Measurements from ENCODE around the gene TMEM63C.
A peak's percentile ranks its signal among the peaks of the same experiment; 100 is the strongest.
"Not testable (repeated sequence)": the region's sequence is repeated elsewhere in the genome, so short reads cannot be mapped to it uniquely, and the experiment has no call there.

Gene TMEM63C

DNA sequence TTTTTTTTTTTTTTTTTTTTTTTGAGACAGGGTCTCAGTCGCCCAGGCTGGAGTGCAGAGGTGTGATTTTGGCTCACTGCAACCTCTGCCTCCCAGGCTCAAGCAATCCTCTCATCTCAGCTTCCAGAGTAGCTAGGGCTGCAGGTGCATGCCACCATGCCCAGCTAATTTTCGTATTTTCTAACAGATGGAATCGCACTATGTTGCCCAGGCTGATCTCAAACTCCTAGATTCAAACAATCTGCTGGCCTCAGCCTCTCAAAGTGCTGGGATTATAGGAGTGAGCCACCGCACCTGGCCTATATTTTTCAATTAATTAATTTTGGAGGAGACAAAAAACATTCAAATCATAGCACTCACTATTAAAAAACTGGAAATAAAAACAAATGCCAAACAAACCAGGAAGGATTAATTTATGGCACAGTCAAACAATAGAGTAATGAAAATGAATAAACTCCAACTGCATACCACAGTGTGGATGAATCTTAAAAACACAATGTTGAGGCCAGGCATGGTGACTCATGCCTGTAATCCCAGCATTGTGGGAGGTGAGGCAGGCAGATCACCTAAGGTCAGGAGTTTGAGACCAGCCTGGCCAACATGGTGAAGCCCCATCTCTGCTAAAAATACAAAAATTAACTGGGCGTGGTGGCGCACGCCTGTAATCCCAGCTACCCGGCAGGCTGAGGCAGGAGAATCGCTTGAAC lies 7.5 kb upstream of the TMEM63C start:
- Mint-ChIP-seq H3K4me1 (ENCODE audit: low read depth) (peaks cover 12% of the 10 kb centered on the region), H3K9me3 (peaks cover 16% of the 10 kb centered on the region)
- H3K27me3 Mint-ChIP-seq; intact Hi-C loops (cut with micrococcal nuclease); H3K27ac Mint-ChIP-seq; H3K36me3 Mint-ChIP-seq (ENCODE audit: low read depth); H3K4me3 Mint-ChIP-seq: not testable (repeated sequence)

DNA sequence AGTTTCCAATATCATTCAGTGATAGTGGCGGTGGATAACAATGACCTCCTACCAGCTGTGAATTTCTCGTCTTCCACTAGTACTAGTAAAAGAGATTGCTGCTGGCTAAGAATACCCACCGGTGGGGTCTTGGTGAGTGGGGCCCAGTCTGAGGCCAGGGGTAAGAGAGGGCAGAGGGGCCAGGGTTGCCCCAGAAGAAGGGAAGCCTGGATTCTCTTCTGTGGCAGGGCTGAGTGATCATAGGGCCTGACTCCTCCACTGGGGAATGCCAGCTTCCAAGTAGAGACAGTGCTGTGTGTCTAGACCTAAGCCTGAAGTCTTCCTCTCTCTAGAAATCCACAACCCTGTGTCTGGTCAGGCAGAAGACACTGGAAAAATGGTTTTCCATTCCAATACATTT lies 5.8 kb upstream of the TMEM63C start:
- Mint-ChIP-seq H3K36me3 (ENCODE audit: low read depth) (no peaks in the 10 kb centered on the region), H3K27ac (no peak overlapping the region), H3K4me1 (ENCODE audit: low read depth) (peaks cover 12% of the 10 kb centered on the region), H3K27me3 (peaks cover 24% of the 10 kb centered on the region), H3K9me3 (peaks cover 5% of the 10 kb centered on the region), H3K4me3 (no peak overlapping the region)
- intact Hi-C loops (cut with micrococcal nuclease) = no loop called here

DNA sequence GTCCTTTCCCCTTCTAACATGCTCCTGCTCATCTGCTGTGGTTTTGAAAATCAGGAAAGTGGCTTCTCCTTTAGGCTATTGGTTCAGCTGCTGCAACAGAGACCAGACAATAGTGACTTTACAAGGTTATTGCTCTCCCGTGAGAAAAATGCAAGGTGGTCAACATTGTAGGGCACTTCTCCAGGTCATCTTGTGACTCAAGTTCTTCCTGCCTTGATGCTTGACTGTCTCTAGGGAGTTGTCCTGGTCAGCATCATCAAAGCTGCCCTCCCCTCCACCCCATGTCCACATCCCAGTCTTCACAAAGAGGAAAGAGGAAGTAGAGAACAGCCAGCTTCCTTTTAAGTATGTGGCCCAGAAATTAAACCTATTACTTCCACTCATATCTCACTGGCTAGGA lies 3.9 kb upstream of the TMEM63C start:
- Mint-ChIP-seq H3K4me3 (no peak overlapping the region), H3K36me3 (ENCODE audit: low read depth) (no peaks in the 10 kb centered on the region), H3K4me1 (ENCODE audit: low read depth) (peaks cover 21% of the 10 kb centered on the region), H3K27me3 (peaks cover 42% of the 10 kb centered on the region), H3K9me3 (no peaks in the 10 kb centered on the region), H3K27ac (no peak overlapping the region)
- intact Hi-C loops (cut with micrococcal nuclease) = no loop called here

DNA sequence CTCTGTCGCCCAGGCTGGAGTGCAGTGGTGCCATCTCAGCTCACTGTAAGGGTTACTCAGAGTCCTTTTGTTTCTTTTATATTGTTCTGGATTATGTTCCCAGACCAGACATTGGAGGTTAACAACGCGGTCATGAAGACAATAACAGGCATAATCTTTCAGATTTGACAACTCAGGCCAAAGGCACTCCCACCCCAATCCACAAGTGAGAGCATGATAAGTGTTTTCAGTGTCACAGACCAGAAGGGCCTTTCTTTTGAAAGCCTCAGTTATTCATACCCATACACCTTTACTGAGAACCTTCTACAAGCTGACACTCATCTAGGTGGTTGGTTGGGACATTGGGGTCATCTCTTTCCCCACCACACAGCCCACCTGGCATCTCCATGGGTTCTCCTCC lies 2.9 kb upstream of the TMEM63C start:
- Mint-ChIP-seq H3K4me1 (ENCODE audit: low read depth) (peaks cover 23% of the 10 kb centered on the region), H3K36me3 (ENCODE audit: low read depth) (no peaks in the 10 kb centered on the region), H3K27ac (no peak overlapping the region), H3K27me3 (peaks cover 46% of the 10 kb centered on the region), H3K4me3 (no peak overlapping the region), H3K9me3 (no peaks in the 10 kb centered on the region)
- intact Hi-C loops (cut with micrococcal nuclease) = no loop called here

- H3K4me3 Mint-ChIP-seq = peak overlapping the region; percentile 60
- peaks cover 34% of the 10 kb centered on the region for H3K4me1 Mint-ChIP-seq (ENCODE audit: low read depth)
- no peaks in the 10 kb centered on the region for H3K36me3 Mint-ChIP-seq (ENCODE audit: low read depth)
- intact Hi-C loops (cut with micrococcal nuclease) = no loop called here
- peaks cover 47% of the 10 kb centered on the region for H3K27me3 Mint-ChIP-seq
- no peaks in the 10 kb centered on the region for H3K9me3 Mint-ChIP-seq
- H3K27ac Mint-ChIP-seq = no peak overlapping the region
Observed at GRCh38 chr14:77180726-77181602, 634 bp upstream of the TMEM63C start.

DNA sequence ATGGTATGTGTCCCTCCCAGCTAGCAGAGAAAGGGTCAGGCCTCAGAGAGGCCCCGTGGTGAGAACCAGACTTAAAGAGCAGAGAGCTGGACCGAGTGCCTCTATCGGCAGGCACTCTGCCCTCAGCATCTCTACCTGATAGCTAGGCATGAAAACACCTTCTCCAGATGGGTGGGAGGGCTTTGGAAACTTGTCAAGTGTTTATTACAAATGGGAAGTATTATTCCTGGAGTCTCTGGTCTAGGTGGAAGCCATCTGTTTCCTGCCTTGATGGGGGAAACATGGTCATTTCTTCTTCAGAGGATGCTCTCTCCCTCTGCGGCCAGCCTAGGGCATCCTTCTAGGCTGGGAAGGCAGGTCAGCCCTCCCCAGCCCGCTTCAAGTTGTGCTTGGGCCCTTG lies 2.3 kb downstream of the TMEM63C start:
- Mint-ChIP-seq H3K9me3 (no peaks in the 10 kb centered on the region), H3K4me1 (ENCODE audit: low read depth) (peaks cover 21% of the 10 kb centered on the region), H3K27me3 (peaks cover 45% of the 10 kb centered on the region), H3K36me3 (ENCODE audit: low read depth) (no peaks in the 10 kb centered on the region), H3K27ac (no peak overlapping the region), H3K4me3 (no peak overlapping the region)
- intact Hi-C loops (cut with micrococcal nuclease) = no loop called here

GRCh38 chr14:77184396-77185092 lies 2.9 kb downstream of the TMEM63C start:
- no peaks in the 10 kb centered on the region for H3K9me3 Mint-ChIP-seq
- H3K27ac Mint-ChIP-seq = no peak overlapping the region
- H3K4me1 Mint-ChIP-seq (ENCODE audit: low read depth) = peaks cover 25% of the 10 kb centered on the region
- H3K4me3 Mint-ChIP-seq = no peak overlapping the region
- no peaks in the 10 kb centered on the region for H3K36me3 Mint-ChIP-seq (ENCODE audit: low read depth)
- peaks cover 42% of the 10 kb centered on the region for H3K27me3 Mint-ChIP-seq
- intact Hi-C loops (cut with micrococcal nuclease) = no loop called here

GRCh38 chr14:77185093-77185465 lies 3.5 kb downstream of the TMEM63C start:
- intact Hi-C loops (cut with micrococcal nuclease) = no loop called here
- no peaks in the 10 kb centered on the region for H3K9me3 Mint-ChIP-seq
- peaks cover 26% of the 10 kb centered on the region for H3K4me1 Mint-ChIP-seq (ENCODE audit: low read depth)
- H3K36me3 Mint-ChIP-seq (ENCODE audit: low read depth) = no peaks in the 10 kb centered on the region
- H3K27me3 Mint-ChIP-seq = peaks cover 39% of the 10 kb centered on the region
- no peak overlapping the region for H3K27ac Mint-ChIP-seq
- H3K4me3 Mint-ChIP-seq = no peak overlapping the region

DNA sequence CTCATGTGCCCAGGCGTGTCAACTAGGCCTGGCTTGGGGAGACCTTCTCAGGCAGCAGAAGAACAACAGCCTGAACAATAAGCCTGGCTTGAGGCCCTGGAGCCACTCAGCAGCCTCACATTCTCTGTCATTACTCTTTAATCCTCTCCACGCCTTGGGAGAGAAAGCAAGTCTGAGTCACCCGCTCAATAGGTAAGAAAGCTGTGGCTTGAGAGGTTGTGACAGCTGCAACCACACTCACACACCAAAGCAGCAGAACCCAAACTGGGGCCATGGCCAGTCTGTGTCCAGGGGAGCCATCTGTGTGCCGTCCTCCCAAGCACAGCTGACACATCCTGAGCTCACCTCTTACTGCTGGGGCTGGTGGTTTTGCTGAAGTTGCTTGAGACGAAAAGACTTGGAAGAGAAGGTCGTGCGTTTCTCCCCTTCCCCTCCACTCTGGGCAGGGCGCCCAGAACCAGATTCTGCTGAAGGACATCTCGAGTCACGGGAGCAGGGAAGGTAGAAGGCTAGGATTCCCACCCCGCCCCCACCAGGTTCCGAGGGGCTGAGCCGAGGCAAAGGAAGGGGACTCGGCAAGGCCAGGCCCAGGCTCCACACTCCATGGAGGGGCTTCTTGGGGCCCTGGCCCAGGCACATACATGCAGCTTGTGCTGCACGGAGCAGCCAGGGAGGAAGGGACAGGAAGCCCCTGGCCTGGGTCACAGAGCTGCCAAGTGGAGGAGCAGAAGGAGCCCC lies 5.5 kb downstream of the TMEM63C start:
- H3K4me3 Mint-ChIP-seq = no peak overlapping the region
- intact Hi-C loops (cut with micrococcal nuclease) = no loop called here
- no peaks in the 10 kb centered on the region for H3K36me3 Mint-ChIP-seq (ENCODE audit: low read depth)
- H3K9me3 Mint-ChIP-seq = no peaks in the 10 kb centered on the region
- peaks cover 23% of the 10 kb centered on the region for H3K4me1 Mint-ChIP-seq (ENCODE audit: low read depth)
- peaks cover 21% of the 10 kb centered on the region for H3K27me3 Mint-ChIP-seq
- H3K27ac Mint-ChIP-seq = no peak overlapping the region

GRCh38 chr14:77187649-77188012 lies 6.0 kb downstream of the TMEM63C start:
- no peak overlapping the region for H3K4me3 Mint-ChIP-seq
- H3K4me1 Mint-ChIP-seq (ENCODE audit: low read depth) = peaks cover 21% of the 10 kb centered on the region
- intact Hi-C loops (cut with micrococcal nuclease) = no loop called here
- H3K27ac Mint-ChIP-seq = no peak overlapping the region
- no peaks in the 10 kb centered on the region for H3K9me3 Mint-ChIP-seq
- H3K36me3 Mint-ChIP-seq (ENCODE audit: low read depth) = no peaks in the 10 kb centered on the region
- peaks cover 15% of the 10 kb centered on the region for H3K27me3 Mint-ChIP-seq

DNA sequence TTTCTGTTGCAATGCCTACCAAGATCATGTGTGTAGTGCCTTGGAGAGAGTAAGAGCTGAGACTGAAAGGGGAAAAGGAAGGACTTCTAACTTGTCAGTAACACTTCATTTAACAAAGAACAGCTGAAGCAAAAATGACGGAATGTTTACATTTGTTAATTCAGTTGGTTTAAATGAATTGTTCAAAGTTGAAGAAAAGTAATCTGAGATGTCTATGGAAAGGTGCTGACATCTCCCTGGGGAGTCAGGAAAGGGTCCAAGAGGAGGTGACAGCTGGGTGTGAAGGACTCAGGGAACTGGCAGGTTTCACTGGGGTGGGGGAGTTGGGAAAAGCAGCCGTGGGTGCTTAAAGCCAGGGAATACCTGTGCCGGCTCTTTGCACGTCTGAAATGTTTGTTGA lies 7.9 kb downstream of the TMEM63C start:
- no peak overlapping the region for H3K4me3 Mint-ChIP-seq
- H3K27ac Mint-ChIP-seq = no peak overlapping the region
- H3K36me3 Mint-ChIP-seq (ENCODE audit: low read depth) = no peaks in the 10 kb centered on the region
- no peaks in the 10 kb centered on the region for H3K9me3 Mint-ChIP-seq
- H3K27me3 Mint-ChIP-seq = peaks cover 5% of the 10 kb centered on the region
- peaks cover 17% of the 10 kb centered on the region for H3K4me1 Mint-ChIP-seq (ENCODE audit: low read depth)
- intact Hi-C loops (cut with micrococcal nuclease) = no loop called here

DNA sequence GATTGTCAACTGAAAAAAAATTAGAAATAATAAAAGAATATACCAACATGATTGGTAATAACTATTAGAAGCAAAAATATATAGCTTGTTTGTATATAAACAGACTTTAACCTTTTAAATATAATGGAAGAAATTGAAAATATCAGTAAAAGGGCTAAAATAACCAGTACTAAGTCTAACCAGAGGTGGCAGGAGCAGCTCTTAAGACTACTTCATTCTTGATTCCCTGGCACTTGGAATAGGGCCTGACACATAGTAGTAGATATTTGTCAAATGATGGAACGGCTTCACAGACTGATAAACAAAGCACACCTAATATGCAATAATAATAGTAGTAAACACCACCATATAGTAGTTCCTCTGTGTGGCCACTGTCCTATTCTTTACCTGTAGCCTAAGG lies 9.4 kb downstream of the TMEM63C start:
- Mint-ChIP-seq H3K9me3 (no peaks in the 10 kb centered on the region), H3K4me3 (no peak overlapping the region), H3K27me3 (peaks cover 5% of the 10 kb centered on the region), H3K4me1 (ENCODE audit: low read depth) (peaks cover 11% of the 10 kb centered on the region), H3K36me3 (ENCODE audit: low read depth) (no peaks in the 10 kb centered on the region), H3K27ac (no peak overlapping the region)
- intact Hi-C loops (cut with micrococcal nuclease) = no loop called here

DNA sequence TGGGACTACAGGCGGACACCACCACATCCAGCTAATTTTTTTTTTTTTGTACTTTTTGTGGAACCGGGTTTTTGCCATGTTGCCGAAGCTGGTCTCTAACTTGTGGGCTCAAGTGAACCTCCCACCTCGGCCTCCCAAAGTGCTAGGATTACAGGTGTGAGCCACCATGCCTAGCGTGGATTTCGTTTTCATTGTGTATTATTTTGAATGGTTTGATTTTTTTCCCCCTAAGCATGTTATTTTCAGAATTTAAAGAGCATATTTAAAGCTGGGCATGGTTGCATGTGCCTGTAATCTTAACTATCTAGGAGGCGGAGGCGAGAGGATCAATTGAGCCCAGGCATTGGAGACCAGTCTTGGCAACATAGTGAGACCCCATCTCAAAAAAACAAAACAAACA lies 13.1 kb downstream of the TMEM63C start:
- Mint-ChIP-seq H3K4me3 (no peak overlapping the region), H3K9me3 (no peaks in the 10 kb centered on the region), H3K4me1 (ENCODE audit: low read depth) (peaks cover 6% of the 10 kb centered on the region), H3K27me3 (peaks cover 2% of the 10 kb centered on the region), H3K36me3 (ENCODE audit: low read depth) (no peaks in the 10 kb centered on the region), H3K27ac (no peak overlapping the region)
- intact Hi-C loops (cut with micrococcal nuclease) = no loop called here

DNA sequence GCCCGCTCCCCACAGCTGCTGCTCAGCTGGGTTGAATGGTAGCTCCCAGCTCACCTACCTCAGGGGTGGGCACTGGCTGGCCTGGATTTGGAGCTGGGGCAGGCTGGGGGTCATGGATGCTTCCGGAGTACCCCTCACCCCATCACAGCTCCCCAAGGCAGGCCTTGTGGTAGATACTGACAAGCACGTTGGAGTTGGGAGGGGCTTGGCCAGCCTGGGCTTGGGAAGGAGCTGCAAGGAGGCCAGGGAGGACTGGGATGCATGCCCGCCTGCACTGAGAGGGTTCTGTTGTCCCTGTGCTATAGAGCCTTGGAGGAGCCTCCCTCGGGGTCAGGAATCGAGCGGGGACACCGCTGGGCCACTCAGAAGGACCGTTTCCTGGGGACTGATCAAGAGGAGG lies 14.2 kb downstream of the TMEM63C start:
- Mint-ChIP-seq H3K36me3 (ENCODE audit: low read depth) (no peaks in the 10 kb centered on the region), H3K27me3 (no peaks in the 10 kb centered on the region), H3K9me3 (no peaks in the 10 kb centered on the region), H3K4me1 (ENCODE audit: low read depth) (peaks cover 6% of the 10 kb centered on the region), H3K27ac (no peak overlapping the region), H3K4me3 (no peak overlapping the region)
- intact Hi-C loops (cut with micrococcal nuclease) = no loop called here
